Mammary epithelial cell (primary cell): ENCODE data around the gene PARD3B.

Source experiments
- EZH2 ChIP-seq: IDR thresholded peaks from 2 replicates; pipeline ENCODE4 v1.6.1; 2012; ENCODE audit warnings: low read length, inconsistent platforms, borderline replicate concordance
- TF ChIP-seq, protein P1 (sequence below), 2 donors: IDR thresholded peaks in 1 of 2; conservative IDR thresholded peaks in 1 of 2; 2 replicates each; pipeline ENCODE4 v1.5.1; 2011 to 2012; ENCODE audit warnings: inconsistent platforms in 2 of 2, low read length in 2 of 2, mild to moderate bottlenecking in 2 of 2, control low read depth in 1 of 2, low read depth in 1 of 2; ENCODE audit not compliant: insufficient read depth in 1 of 2; ENCODE audit errors: extremely low read depth in 1 of 2

DNA sequence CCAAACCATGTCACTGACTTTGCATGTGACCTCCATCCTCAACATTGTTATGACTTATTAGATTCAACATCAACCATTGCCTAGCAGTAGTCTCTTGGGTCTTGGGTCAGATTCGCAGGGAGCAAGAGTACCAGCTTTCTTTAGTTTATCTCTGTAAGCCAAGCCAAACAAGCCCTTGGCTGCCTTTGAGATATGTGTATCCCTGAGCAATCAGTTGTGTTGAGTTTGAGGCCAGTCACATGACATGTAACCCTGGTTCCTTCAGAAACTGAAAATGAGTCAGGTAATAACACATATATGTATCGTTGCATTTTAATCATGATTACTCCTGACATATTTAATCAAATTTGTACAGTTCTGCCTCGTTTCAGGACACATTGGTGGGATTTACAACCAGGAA lies 173.3 kb downstream of the PARD3B start:
- no peak for TF ChIP-seq EZH2
- TF ChIP-seq, protein P1, sequence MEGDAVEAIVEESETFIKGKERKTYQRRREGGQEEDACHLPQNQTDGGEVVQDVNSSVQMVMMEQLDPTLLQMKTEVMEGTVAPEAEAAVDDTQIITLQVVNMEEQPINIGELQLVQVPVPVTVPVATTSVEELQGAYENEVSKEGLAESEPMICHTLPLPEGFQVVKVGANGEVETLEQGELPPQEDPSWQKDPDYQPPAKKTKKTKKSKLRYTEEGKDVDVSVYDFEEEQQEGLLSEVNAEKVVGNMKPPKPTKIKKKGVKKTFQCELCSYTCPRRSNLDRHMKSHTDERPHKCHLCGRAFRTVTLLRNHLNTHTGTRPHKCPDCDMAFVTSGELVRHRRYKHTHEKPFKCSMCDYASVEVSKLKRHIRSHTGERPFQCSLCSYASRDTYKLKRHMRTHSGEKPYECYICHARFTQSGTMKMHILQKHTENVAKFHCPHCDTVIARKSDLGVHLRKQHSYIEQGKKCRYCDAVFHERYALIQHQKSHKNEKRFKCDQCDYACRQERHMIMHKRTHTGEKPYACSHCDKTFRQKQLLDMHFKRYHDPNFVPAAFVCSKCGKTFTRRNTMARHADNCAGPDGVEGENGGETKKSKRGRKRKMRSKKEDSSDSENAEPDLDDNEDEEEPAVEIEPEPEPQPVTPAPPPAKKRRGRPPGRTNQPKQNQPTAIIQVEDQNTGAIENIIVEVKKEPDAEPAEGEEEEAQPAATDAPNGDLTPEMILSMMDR (conservative IDR thresholded peaks at IDR 0.05 in 1 of 2, IDR thresholded peaks at IDR 0.05 in 1 of 2; ENCODE audit: extremely low read depth in 1 of 2, insufficient read depth in 1 of 2, low read depth in 1 of 2, low read length in 2 of 2) = no peak
